ENCODE results near the gene LPAR5. TPM values are rescaled to one million over a fixed set of nuclear protein-coding genes. Genes with fewer than 3 reads are reported as not detected.

The LPAR5 gene
- polyA plus RNA-seq, 1 experiment, result 0.05 TPM

DNA sequence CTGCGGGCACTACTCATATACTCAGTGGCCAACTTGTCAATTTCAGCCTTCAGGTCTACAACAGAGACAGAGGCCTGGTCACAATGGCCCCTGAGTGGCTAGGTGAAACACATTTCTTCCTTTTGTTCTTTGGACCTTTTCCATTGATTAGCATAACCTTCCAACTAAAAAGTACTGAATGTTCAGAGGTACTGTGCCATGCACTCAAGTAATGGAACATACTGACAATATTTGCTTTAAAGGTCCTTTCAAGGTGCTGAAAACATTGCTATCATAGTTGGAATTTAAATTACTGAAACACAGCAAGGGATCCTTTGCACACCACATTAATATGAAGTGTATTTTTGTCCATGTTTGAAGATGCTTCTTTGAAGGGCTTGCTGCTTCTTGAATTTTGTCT, 17.6 kb upstream of the LPAR5 start:
- TF ChIP-seq, protein P1, sequence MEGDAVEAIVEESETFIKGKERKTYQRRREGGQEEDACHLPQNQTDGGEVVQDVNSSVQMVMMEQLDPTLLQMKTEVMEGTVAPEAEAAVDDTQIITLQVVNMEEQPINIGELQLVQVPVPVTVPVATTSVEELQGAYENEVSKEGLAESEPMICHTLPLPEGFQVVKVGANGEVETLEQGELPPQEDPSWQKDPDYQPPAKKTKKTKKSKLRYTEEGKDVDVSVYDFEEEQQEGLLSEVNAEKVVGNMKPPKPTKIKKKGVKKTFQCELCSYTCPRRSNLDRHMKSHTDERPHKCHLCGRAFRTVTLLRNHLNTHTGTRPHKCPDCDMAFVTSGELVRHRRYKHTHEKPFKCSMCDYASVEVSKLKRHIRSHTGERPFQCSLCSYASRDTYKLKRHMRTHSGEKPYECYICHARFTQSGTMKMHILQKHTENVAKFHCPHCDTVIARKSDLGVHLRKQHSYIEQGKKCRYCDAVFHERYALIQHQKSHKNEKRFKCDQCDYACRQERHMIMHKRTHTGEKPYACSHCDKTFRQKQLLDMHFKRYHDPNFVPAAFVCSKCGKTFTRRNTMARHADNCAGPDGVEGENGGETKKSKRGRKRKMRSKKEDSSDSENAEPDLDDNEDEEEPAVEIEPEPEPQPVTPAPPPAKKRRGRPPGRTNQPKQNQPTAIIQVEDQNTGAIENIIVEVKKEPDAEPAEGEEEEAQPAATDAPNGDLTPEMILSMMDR (IDR thresholded peaks at IDR 0.05; ENCODE audit: insufficient read depth, low read depth, low read length), result no peak
- H3K36me3 ChIP-seq (ENCODE audit: control insufficient read depth, insufficient read depth, low read length), result peaks cover 27% of the 10 kb centered on the region
- ChIA-PET CTCF (interaction anchor here (1.2 kb wide), 1 partner anchor 33 kb away, joined by 3 read pairs; no protein-coding TSS in a partner anchor), POLR2A (no interaction called here)
- no peak for DNase-seq (ENCODE audit: low read depth)
- H3K27me3 ChIP-seq (ENCODE audit: control insufficient read depth, insufficient read depth, low read length), result no peaks in the 10 kb centered on the region
- no peak overlapping the region for H3K4me3 ChIP-seq (ENCODE audit: low read depth, low read length)

DNA sequence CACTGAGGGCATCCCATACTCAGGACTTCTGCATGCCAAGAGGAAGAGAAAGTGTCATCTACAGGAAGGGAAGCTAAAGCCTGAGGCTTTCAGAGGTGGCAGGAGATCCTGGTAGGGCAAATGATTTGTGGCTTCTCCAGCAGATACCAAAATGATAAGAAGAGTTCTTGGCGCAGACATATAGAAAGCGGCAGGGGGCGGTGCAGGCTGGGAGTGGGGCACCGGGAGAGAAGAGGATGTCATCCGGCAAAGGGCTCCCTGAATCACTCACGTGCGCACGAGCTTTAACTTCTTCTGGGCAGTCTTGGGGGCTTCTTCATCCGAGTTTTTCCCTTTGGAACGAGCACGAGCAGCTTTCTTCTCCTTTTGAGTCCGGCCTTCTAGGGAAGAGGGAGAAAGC, 16.6 kb upstream of the LPAR5 start:
- POLR2A ChIA-PET, result no interaction called here
- no peaks in the 10 kb centered on the region for H3K27me3 ChIP-seq (ENCODE audit: control insufficient read depth, insufficient read depth, low read length)
- peaks cover 32% of the 10 kb centered on the region for H3K36me3 ChIP-seq (ENCODE audit: control insufficient read depth, insufficient read depth, low read length)
- no peak for DNase-seq (ENCODE audit: low read depth)
- CTCF ChIA-PET, result interaction anchor here (0.8 kb wide), 1 partner anchor 33 kb away, joined by 4 read pairs; no protein-coding TSS in a partner anchor
- H3K4me3 ChIP-seq (ENCODE audit: low read depth, low read length), result no peak overlapping the region
- TF ChIP-seq, protein P1 (IDR thresholded peaks at IDR 0.05; ENCODE audit: insufficient read depth, low read depth, low read length), result no peak

DNA sequence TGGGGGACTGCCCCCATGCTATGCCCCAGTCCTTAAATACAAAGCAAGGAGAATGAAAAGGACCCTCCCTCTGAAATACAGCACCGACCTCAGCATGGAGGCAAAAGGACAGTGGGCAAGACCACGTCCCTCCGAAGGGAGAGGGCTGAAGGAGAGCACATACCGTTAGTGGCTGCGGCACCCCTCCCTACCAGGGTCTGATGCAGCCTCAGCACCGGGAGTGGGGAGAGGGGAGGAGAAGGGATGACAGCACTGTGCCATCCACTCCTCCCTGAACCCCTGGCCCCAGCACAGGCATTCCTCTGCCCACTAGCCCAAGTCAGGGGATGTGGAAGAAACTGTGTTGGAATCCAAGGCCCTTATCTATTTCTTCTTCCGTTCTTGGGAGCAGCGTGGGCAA, 15.1 kb upstream of the LPAR5 start:
- CTCF ChIA-PET, result no interaction called here

DNA sequence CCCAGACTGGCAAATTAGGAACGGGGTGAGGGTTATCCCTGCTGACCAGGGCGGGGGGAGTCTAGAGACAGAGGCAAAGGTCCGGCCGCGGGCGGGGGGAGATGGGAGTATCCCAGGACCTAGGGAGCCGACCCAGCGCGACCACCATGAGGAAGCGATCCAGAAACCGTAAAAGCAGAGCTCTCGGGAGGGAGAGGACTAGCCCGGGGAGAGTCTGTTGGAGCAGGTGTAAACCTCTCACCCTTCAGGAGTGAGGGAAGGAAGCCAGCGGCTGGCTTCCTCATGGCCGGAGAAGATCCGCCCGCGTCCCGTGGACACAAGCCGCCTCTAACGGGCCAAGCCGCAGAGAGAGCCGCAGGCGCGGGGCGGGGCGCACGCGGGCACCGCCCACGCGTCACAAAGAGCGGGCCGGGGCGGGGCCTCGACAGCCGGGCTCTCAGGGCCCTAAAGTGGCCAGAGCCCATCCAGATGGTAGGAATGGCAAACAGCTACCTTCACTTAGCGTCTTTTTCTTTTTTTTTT, 11.4 kb upstream of the LPAR5 start, which contains the start of gene ACRBP:
Gene ACRBP, minus strand, starts transcription at position 350 of the 522 bp plus-strand sequence. Its CDS starts 66 bp downstream, at position 284.
- POLR2A ChIA-PET, result no interaction called here
- H3K27me3 ChIP-seq (ENCODE audit: control insufficient read depth, insufficient read depth, low read length), result no peaks in the 10 kb centered on the region
- peak; percentile 7 for DNase-seq (ENCODE audit: low read depth)
- CTCF ChIA-PET, result interaction anchor here (1.3 kb wide), 1 partner anchor 39 kb away, joined by 3 read pairs; no protein-coding TSS in a partner anchor
- TF ChIP-seq, protein P1 (IDR thresholded peaks at IDR 0.05; ENCODE audit: insufficient read depth, low read depth, low read length), result no peak
- H3K36me3 ChIP-seq (ENCODE audit: control insufficient read depth, insufficient read depth, low read length), result peaks cover 14% of the 10 kb centered on the region
- peak within 1 kb of the TSS; percentile 7 for H3K4me3 ChIP-seq (ENCODE audit: low read depth, low read length)

More for the DNA sequence above, 15.1 kb upstream of the LPAR5 start:
- H3K27me3 ChIP-seq (ENCODE audit: control insufficient read depth, insufficient read depth, low read length), result no peaks in the 10 kb centered on the region
- H3K36me3 ChIP-seq (ENCODE audit: control insufficient read depth, insufficient read depth, low read length), result peaks cover 30% of the 10 kb centered on the region
- POLR2A ChIA-PET, result no interaction called here
- TF ChIP-seq, protein P1 (IDR thresholded peaks at IDR 0.05; ENCODE audit: insufficient read depth, low read depth, low read length), result no peak
- DNase-seq (ENCODE audit: low read depth), result no peak
- H3K4me3 ChIP-seq (ENCODE audit: low read depth, low read length), result no peak overlapping the region

DNA sequence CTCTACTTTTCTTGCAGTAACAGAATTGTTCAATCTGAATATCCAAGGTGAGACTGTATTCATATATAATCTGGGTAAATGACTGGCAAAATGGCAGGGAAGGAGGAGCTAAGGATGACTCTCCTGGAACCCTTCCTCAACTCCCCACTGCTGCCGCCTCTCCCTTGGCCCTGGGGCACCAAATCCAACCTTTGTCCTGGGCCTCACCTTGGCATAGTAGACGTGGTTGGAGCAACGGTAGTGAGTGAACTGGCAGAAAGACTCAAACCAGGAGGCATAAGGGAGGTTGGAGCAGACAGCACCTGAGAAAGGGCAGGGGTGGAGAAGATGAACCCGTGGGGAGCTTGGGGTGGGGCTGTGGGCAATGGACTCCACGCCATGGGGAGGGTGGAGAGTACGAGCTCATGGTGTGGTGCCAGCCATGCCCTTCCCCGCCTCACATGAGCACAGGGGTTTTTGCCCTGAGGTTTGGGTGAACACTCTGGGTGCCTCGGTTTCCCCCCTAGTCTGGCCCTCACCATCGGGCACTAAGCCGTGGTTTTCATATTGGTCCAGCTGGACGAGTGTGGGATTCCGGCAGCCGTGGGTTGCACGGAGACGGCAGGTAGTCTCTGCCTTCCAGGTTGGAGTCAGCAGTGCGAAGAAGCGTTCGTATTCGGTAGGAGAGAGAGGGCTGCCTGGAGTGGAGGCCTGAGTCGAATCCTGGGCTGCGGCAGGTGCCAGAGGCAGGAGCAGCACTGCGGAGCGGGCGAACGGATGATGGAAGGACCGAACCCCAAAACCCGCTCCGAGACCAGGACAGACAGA, 10.7 kb upstream of the LPAR5 start:
- Histone ChIP-seq H3K27me3 (ENCODE audit: control insufficient read depth, insufficient read depth, low read length) (no peaks in the 10 kb centered on the region), H3K4me3 (ENCODE audit: low read depth, low read length) (no peak overlapping the region), H3K36me3 (ENCODE audit: control insufficient read depth, insufficient read depth, low read length) (peaks cover 11% of the 10 kb centered on the region)
- POLR2A ChIA-PET, result no interaction called here
- DNase-seq (ENCODE audit: low read depth), result no peak
- CTCF ChIA-PET, result interaction anchor here (1.3 to 2.4 kb wide), 2 partner anchors 25 to 40 kb away, joined by 3 to 4 read pairs; no protein-coding TSS in a partner anchor
- TF ChIP-seq, protein P1 (IDR thresholded peaks at IDR 0.05; ENCODE audit: insufficient read depth, low read depth, low read length), result no peak

Measured in BJ (cell line).